Activated naive CD4-positive, alpha-beta T cell treated with anti-CD3 and anti-CD28 coated beads, Interleukin-2, amount 50 U/mL, for 24 hours (primary cell): ENCODE measurements around the gene FNBP1L.
"Not testable (repeated sequence)": the region's sequence is repeated elsewhere in the genome, so short reads cannot be mapped to it uniquely, and the experiment has no call there.

Experiments used
- H3K27ac Mint-ChIP-seq: one replicate; pipeline ENCODE4 v1.8.0; 2021; ENCODE audit warnings: mild to moderate bottlenecking, mixed read lengths
- H3K27me3 Mint-ChIP-seq: one replicate; pipeline ENCODE4 v1.8.0; 2021; ENCODE audit warnings: mixed read lengths
- H3K36me3 Mint-ChIP-seq: one replicate; pipeline ENCODE4 v1.8.0; 2021; ENCODE audit warnings: mixed read lengths
- H3K4me1 Mint-ChIP-seq: one replicate; pipeline ENCODE4 v1.8.0; 2021; ENCODE audit warnings: mixed read lengths
- H3K4me3 Mint-ChIP-seq: one replicate; pipeline ENCODE4 v1.8.0; 2021; ENCODE audit warnings: mild to moderate bottlenecking, mixed read lengths
- H3K9me3 Mint-ChIP-seq: one replicate; pipeline ENCODE4 v1.8.0; 2021; ENCODE audit warnings: mixed read lengths

The FNBP1L gene

DNA sequence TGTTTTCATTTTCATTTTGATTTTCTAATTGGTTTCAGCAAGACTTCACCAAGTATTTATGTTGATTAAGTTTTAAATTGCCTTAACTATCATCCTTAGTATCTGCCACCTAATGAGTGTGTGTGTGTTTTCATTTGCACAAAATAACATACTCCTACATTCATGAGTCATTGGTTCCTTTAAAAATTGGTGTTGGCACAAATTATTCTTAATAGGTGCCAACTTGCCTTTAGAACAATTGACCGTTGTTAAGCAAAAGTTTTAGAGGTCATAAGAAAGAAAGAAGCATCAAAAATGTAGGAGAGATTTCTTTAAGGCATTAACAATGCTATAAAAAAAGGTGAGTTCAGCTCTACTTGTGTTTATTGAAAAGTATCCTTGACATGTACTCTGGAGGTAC lies 77.5 kb downstream of the FNBP1L start:
- Mint-ChIP-seq H3K9me3 (no peaks in the 10 kb centered on the region), H3K4me3 (no peak overlapping the region), H3K27ac (no peak overlapping the region), H3K4me1 (no peaks in the 10 kb centered on the region), H3K36me3 (no peaks in the 10 kb centered on the region), H3K27me3 (peaks cover 9% of the 10 kb centered on the region)

DNA sequence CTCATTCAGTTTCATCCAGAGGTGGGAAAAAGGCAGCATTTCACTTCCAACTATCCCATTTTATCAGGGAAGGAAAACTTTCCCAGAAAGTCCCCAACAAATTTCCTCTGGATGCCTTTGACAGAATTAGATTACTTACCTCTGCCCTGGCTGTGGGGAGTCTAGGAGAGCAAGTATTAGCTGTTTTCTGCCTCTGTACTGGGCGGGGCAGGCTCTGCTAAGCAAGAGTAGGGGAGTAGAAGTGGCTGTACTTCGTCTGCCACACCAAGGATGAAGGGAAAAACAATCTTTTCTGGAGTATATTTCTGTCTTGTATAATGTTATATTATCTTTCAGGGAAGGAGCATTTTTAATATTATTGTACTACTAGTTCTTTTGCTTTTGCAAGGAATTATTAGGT lies 78.5 kb downstream of the FNBP1L start:
- Mint-ChIP-seq H3K4me1 (no peaks in the 10 kb centered on the region), H3K4me3 (no peak overlapping the region), H3K27me3 (peaks cover 9% of the 10 kb centered on the region), H3K9me3 (no peaks in the 10 kb centered on the region), H3K27ac (no peak overlapping the region), H3K36me3 (no peaks in the 10 kb centered on the region)

GRCh38 chr1:93528412-93528811 lies 80.5 kb downstream of the FNBP1L start:
- H3K36me3 Mint-ChIP-seq: no peaks in the 10 kb centered on the region
- no peak overlapping the region for H3K4me3 Mint-ChIP-seq
- H3K27me3 Mint-ChIP-seq: peaks cover 6% of the 10 kb centered on the region
- H3K9me3 Mint-ChIP-seq: no peaks in the 10 kb centered on the region
- no peak overlapping the region for H3K27ac Mint-ChIP-seq
- H3K4me1 Mint-ChIP-seq: no peaks in the 10 kb centered on the region

- no peaks in the 10 kb centered on the region for H3K4me1 Mint-ChIP-seq
- H3K36me3 Mint-ChIP-seq: no peaks in the 10 kb centered on the region
- peaks cover 3% of the 10 kb centered on the region for H3K27me3 Mint-ChIP-seq
- H3K9me3 Mint-ChIP-seq: no peaks in the 10 kb centered on the region
- no peak overlapping the region for H3K27ac Mint-ChIP-seq
- no peak overlapping the region for H3K4me3 Mint-ChIP-seq
Measured at GRCh38 chr1:93531193-93531592, 83.3 kb downstream of the FNBP1L start.

- peaks cover 3% of the 10 kb centered on the region for H3K27me3 Mint-ChIP-seq
- H3K27ac Mint-ChIP-seq: no peak overlapping the region
- H3K4me3 Mint-ChIP-seq: no peak overlapping the region
- H3K4me1 Mint-ChIP-seq: no peaks in the 10 kb centered on the region
- no peaks in the 10 kb centered on the region for H3K9me3 Mint-ChIP-seq
- H3K36me3 Mint-ChIP-seq: no peaks in the 10 kb centered on the region
Measured at GRCh38 chr1:93532780-93533378, 85.0 kb downstream of the FNBP1L start.

DNA sequence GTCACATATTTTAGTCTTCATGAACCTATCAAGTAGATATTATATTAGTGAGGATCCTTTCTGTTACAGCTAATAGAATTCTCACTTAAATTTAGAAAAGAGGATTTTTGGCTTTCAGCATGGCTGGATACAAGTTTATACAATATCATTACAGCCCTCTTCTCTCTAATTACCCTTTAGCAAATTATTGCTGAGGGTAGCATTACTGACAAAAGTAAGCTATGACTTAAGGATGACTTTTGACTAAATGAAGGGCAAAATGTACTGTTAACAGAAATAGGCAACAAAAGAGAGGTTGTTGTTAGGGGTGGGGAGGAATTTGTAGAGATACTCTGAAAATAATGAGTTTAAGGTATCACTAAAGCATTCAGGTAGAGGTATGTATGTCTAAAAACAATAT lies 85.8 kb downstream of the FNBP1L start:
- Mint-ChIP-seq H3K27me3 (no peaks in the 10 kb centered on the region), H3K4me3 (no peak overlapping the region), H3K4me1 (no peaks in the 10 kb centered on the region), H3K9me3 (no peaks in the 10 kb centered on the region), H3K36me3 (no peaks in the 10 kb centered on the region), H3K27ac (no peak overlapping the region)

GRCh38 chr1:93537396-93537795 lies 89.5 kb downstream of the FNBP1L start:
- Mint-ChIP-seq H3K9me3 (no peaks in the 10 kb centered on the region), H3K4me1 (no peaks in the 10 kb centered on the region), H3K4me3 (no peak overlapping the region), H3K27me3 (no peaks in the 10 kb centered on the region), H3K27ac (no peak overlapping the region), H3K36me3 (no peaks in the 10 kb centered on the region)

GRCh38 chr1:93537924-93538323 lies 90.0 kb downstream of the FNBP1L start:
- Mint-ChIP-seq H3K4me1 (no peaks in the 10 kb centered on the region), H3K9me3 (no peaks in the 10 kb centered on the region), H3K36me3 (no peaks in the 10 kb centered on the region), H3K27me3 (no peaks in the 10 kb centered on the region), H3K27ac (no peak overlapping the region), H3K4me3 (no peak overlapping the region)

GRCh38 chr1:93541045-93541444 lies 93.1 kb downstream of the FNBP1L start:
- Mint-ChIP-seq H3K9me3 (no peaks in the 10 kb centered on the region), H3K27me3 (peaks cover 4% of the 10 kb centered on the region), H3K36me3 (no peaks in the 10 kb centered on the region), H3K27ac (no peak overlapping the region), H3K4me3 (no peak overlapping the region), H3K4me1 (no peaks in the 10 kb centered on the region)

GRCh38 chr1:93542398-93542797 lies 94.5 kb downstream of the FNBP1L start:
- Mint-ChIP-seq H3K9me3 (no peaks in the 10 kb centered on the region), H3K36me3 (no peaks in the 10 kb centered on the region), H3K27me3 (peaks cover 4% of the 10 kb centered on the region), H3K4me3 (no peak overlapping the region), H3K27ac (no peak overlapping the region), H3K4me1 (no peaks in the 10 kb centered on the region)

- H3K4me1 Mint-ChIP-seq: no peaks in the 10 kb centered on the region
- no peaks in the 10 kb centered on the region for H3K36me3 Mint-ChIP-seq
- peaks cover 4% of the 10 kb centered on the region for H3K27me3 Mint-ChIP-seq
- H3K27ac Mint-ChIP-seq: no peak overlapping the region
- no peaks in the 10 kb centered on the region for H3K9me3 Mint-ChIP-seq
- H3K4me3 Mint-ChIP-seq: no peak overlapping the region
Measured at GRCh38 chr1:93546162-93546863, 98.4 kb downstream of the FNBP1L start.

DNA sequence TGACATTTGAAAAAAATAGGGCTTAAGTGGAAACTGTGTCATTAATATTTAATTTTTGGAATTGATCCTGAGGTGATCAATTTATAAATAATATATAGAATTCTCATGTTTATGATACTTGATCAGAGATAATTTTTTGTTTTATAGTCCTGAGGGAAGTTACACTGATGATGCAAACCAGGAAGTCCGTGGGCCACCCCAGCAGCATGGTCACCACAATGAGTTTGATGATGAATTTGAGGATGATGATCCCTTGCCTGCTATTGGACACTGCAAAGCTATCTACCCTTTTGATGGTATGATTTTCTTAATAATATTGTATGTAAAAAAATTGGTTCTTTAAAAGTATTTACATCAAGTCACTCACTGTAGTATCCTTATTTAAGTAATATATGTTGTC lies 101.2 kb downstream of the FNBP1L start:
- peaks cover 1% of the 10 kb centered on the region for H3K4me1 Mint-ChIP-seq
- H3K4me3 Mint-ChIP-seq: no peak overlapping the region
- peaks cover 8% of the 10 kb centered on the region for H3K27me3 Mint-ChIP-seq
- H3K36me3 Mint-ChIP-seq: no peaks in the 10 kb centered on the region
- H3K9me3 Mint-ChIP-seq: no peaks in the 10 kb centered on the region
- H3K27ac Mint-ChIP-seq: no peak overlapping the region

GRCh38 chr1:93549811-93550210 lies 101.9 kb downstream of the FNBP1L start:
- Mint-ChIP-seq H3K27ac (no peak overlapping the region), H3K36me3 (no peaks in the 10 kb centered on the region), H3K27me3 (peaks cover 8% of the 10 kb centered on the region), H3K4me3 (no peak overlapping the region), H3K9me3 (no peaks in the 10 kb centered on the region), H3K4me1 (peaks cover 8% of the 10 kb centered on the region)

DNA sequence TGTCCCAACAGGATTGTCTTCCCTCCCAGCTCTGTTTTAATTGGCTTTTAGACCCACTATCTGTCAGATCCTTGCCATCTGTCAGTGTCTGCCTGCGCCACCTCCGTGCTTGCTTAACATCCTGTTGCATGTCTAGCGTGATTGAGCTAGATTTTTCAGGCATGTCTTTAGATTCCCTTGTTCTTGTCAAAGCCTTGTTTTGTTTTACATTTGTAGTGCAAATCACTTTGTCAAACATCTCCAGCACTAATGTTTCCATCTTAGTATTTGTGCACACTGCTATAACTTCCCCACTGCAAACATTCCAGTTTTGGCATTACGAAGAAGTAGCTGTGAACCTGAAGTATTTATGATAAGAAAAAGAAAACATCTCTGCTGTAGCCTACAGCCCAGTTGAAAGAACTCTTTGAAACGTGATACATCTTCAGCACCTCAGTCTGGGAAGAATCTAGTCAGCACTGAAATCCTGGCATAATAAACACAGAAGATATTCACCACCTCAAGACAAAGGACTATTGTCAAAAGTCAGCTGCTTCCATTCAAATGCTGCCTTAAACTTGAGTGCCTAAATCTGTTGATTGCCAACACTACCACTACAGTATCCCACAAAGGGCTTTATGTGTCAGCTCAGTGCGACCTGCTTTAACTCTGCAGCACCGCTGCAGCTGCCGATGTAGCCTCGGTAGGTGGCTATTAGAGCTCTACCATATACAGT lies 105.0 kb downstream of the FNBP1L start:
- H3K27me3 Mint-ChIP-seq: peaks cover 6% of the 10 kb centered on the region
- no peak overlapping the region for H3K27ac Mint-ChIP-seq
- no peaks in the 10 kb centered on the region for H3K9me3 Mint-ChIP-seq
- peaks cover 15% of the 10 kb centered on the region for H3K4me1 Mint-ChIP-seq
- H3K4me3 Mint-ChIP-seq: no peak overlapping the region
- no peaks in the 10 kb centered on the region for H3K36me3 Mint-ChIP-seq

DNA sequence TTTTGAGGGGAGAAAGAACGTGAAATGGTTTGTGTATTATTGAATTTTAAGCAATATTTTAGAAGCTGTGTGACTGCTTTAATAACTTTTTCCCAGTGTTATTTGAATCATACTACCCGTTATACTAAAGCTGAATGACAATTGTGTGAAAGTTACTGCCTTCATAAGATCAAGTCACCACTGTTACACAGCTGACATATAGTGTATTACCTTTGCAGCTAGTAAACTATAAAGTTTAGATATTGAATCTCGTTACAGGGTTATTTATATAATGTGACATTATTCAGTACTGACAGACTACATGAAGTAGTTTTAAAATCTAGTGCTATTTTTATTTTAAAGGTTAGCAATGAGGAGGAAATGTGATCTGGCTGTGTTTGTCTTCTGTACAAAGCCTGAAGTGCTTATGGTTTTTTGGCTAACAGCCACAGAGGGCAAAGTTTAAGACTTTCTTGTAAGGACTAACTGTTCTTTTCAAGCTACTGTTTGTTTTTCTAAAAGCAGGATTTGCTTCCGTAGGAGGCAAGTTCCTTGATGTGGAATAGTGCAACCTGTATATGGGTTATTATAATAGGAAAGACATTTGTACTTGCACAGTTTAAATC lies 106.1 kb downstream of the FNBP1L start:
- peaks cover 15% of the 10 kb centered on the region for H3K4me1 Mint-ChIP-seq

More for the DNA sequence above, 106.1 kb downstream of the FNBP1L start:
- H3K27ac Mint-ChIP-seq, H3K9me3 Mint-ChIP-seq, H3K4me3 Mint-ChIP-seq, H3K36me3 Mint-ChIP-seq, H3K27me3 Mint-ChIP-seq: not testable (repeated sequence)
